Hepatocyte (in vitro differentiated cells): ENCODE results near the gene CRYGB.
"Not testable (repeated sequence)": the region's sequence is repeated elsewhere in the genome, so short reads cannot be mapped to it uniquely, and the experiment has no call there.

Source experiments
- CTCF ChIP-seq: fragments of 200-600 bp; sonication (generic); IDR thresholded peaks from 2 replicates; pipeline ENCODE4 v1.5.1; 2016; ENCODE audit warnings: antibody characterized with exemption, mild to moderate bottlenecking; ENCODE audit not compliant: poor library complexity
- EZH2phosphoT487 ChIP-seq: fragments of 200-600 bp; sonication (generic); IDR thresholded peaks from one replicate; pipeline ENCODE4 v1.6.1; 2018; ENCODE audit warnings: antibody characterized with exemption, mild to moderate bottlenecking, low read depth, moderate library complexity; ENCODE audit not compliant: unreplicated experiment, severe bottlenecking

DNA sequence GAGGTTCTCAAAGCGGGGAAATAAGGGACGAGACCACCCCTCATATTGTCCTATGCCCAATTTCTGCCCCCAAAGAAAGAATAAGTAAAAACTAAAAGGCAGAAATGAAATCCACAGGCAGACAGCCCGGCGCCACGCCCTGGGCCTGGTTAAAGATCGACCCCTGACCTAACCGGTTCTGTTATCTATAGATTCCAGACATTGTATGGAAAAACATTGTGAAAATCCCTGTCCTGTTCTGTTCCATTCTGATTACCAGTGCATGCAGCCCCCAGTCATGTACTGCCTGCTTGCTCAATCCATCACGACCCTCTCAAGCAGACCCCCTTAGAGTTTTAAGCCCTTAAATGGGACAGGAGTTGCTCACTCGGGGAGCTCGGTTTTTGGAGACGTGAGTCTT, 28.6 kb downstream of the CRYGB start:
- TF ChIP-seq CTCF, EZH2phosphoT487: not testable (repeated sequence)
